Ammon's horn (tissue), 1 donor: ENCODE measurements around the gene SLC16A11.
"Not testable (repeated sequence)": the region's sequence is repeated elsewhere in the genome, so short reads cannot be mapped to it uniquely, and the experiment has no call there.

ENCODE experiments used
- DNase-seq: peaks from one replicate; pipeline ENCODE4 v3.0.0-alpha.2; 2016; ENCODE audit warnings: low spot score

SLC16A11 gene

GRCh38 chr17:7058831-7059447 lies 15.0 kb upstream of the SLC16A11 start:
- DNase-seq: no peak

DNA sequence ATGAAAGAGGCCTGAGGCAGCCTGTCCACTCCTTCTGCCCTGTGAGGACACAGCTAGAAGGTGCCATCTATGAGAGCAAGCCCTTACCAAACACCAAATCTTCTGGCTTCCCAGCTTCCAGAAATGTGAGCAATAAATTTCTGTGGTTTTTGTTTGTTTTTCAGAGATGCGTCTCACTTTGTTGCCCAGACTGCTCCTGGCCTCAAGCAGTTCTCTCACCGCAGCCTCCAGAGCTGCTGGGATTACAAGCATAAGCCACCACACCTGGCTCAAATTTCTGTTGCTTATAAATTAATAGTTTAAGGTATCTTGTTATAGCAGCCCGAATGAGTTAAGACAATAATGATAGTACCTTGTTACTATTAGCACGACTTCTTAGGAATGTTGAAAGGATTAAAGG lies 12.5 kb upstream of the SLC16A11 start:
- no peak for DNase-seq

DNA sequence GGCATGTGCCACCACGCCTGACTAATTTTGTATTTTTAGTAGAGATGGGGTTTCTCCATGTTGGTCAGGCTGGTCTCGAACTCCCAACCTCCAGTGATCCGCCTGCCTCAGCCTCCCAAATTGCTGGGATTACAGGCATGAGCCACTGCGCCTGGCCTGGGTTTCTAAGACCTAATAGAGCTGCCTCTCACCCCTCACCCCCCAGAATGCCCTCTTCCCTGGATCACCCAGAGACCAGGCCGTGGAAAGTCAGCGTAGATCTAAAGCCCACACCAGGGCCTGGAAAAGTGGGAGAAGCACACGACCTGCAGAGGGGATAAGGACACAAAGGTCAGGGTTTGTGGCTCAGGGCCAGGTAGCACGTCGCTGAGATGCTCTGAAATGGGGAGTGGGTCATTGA lies 6.7 kb upstream of the SLC16A11 start:
- not testable (repeated sequence) for DNase-seq

DNA sequence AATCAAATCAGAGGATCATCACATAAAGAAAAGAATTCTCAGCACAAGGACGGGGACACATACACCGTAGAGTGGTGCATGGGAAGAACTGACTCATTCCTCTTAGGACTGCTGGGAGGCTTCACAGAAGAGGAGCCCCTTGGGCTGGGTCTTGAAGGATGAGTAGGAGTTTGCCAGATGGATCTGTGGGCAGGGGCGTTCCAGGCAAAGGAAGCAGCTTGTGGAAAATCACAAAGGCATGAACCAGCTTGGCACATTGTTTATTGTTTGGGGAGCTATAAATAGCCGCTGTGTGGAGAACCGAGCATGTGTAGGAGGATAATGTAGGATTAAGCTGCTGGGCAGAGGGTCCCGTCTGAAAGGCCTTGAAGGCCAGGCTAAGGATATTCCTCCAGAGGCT lies 5.1 kb upstream of the SLC16A11 start:
- no peak for DNase-seq

DNA sequence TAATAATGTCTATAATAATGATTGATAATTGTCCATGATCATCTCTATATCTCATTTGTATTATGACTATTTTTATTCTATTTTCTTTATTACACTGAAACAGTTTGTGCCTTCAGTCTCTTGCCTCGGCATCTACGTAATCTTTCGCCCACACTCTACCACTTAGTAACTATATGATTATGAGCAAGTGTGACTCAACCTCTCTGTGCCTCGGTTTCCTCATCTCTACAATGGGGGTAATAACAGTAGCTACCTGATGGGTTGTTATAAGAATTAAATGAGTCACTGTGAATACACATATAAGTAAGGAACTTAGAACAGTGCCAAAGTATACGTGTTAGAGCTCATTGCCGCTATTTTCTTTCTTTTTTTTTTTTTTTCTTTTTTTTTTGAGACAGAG lies 3.7 kb upstream of the SLC16A11 start:
- no peak for DNase-seq

- not testable (repeated sequence) for DNase-seq
Observed at GRCh38 chr17:7046725-7047397, 3.0 kb upstream of the SLC16A11 start.

- no peak for DNase-seq
Observed at GRCh38 chr17:7046127-7046724, 2.3 kb upstream of the SLC16A11 start.

DNA sequence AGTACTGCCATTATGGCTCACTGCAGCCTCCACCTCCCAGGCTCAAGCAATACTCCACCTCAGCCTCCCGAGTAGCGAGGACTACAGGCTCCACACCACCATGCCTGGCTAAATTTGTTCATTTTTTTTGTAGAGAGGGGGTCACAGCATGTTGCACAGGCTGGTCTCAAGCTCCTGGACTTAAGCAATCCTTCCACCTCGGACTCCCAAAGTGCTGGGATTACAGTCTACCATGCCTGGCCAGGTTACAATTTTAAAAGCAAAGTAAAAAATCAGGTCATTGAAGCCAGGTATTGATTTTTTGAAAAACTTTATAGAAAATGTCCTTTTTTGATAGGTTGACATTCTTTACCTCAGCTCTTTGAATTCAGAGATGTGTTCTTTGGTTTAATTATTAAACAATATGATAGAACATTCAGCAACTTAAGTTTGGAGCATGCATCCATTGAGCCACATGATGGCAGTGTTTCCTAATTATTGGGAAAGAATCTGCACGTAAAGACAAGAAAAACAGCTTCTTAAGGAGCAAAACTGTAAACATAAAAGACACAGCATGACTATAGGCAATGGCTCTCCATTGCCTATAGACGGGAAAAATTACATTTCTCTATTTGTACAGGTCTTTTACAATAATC lies 1.7 kb upstream of the SLC16A11 start:
- peak; percentile 82 for DNase-seq

- DNase-seq: no peak
Observed at GRCh38 chr17:7043182-7043496, 753 bp downstream of the SLC16A11 start.

- DNase-seq: no peak
Observed at GRCh38 chr17:7042501-7043181, 1.3 kb downstream of the SLC16A11 start.

GRCh38 chr17:7041607-7042500 lies 2.0 kb downstream of the SLC16A11 start:
- DNase-seq: no peak

DNA sequence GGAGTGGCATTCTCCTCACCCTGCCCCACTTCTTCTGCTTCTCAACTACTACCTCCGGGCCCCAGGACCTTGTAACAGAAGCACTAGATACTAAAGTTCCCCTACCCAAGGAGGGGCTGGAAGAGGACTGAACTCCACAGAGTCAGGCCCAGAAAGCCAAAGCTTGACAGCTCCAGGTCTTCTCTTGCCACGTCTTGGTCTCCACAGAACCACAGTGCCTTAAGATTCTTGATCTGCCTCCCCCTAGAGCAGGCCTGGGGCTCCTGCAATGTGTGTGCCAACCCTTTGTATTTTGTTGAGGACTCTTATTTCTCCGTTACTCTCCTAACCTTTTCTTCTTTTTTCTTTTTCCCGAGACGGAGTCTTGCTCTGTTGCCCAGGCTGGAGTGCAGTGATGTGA lies 4.1 kb downstream of the SLC16A11 start:
- DNase-seq: no peak

- DNase-seq: no peak
Observed at GRCh38 chr17:7038025-7038862, 5.6 kb downstream of the SLC16A11 start.

DNA sequence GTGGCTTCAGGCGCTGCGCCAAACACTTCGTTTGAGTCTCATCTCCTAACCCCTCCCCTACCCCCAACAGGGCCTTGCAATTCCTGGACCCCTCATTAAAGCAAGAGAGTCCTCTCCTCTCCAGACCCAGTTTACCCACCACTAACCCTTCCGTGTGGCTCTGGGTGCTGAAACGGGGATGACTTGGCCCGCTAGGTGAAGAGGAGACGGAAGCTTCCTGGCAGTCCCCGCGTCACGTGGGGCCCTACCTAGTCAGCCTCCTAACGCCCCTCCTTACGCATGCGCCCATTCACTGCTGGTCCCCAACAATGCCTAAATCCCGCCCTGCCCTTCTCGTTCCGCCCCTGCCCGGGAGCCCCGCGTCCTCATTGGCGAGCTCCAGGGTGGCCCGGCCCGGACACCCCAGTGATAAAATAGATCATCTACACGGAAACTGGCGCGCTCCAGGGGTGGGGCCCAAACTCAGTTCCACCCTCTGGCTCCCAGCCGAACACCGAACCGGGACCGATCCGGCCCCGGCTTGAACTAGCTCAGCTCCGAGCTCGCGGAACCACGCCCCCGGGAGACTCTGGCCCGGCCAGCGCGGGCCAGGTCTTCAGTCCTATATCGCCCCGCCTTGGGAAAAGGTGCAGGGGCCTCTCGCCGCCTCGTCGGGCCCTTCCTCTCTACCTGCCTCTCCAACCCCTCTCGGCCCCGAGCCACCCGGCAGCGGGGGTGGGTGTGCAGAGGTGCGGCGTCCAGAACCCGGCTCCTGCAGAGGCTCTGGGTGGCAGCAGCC lies 8.1 kb downstream of the SLC16A11 start, which contains the start of gene SLC16A13:
SLC16A13 (plus strand) TSS at position 425 of the 778 bp plus-strand sequence. CDS start 368 bp downstream, outside the sequence.
- DNase-seq: peak; percentile 98

- DNase-seq: no peak
Observed at GRCh38 chr17:7034955-7035590, 8.8 kb downstream of the SLC16A11 start.

DNA sequence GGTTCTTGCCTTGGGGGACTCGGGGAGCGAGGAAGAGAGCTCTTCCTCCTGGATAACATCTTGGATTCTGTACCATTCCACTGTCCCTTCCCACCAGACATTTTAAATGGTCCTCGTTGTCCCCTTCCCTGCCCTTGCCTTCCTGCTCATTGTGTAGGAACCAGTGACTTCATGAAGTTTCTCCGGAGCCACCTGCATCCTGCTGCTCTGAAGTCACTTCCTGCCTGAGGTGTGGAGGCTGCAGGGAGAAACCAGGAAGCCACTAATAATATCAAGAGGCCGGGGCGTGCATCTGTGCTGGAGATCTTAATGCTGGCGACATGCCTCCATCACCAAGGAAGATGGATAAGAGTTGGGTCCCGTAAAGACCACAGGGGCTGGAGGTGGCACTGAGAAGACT lies 14.2 kb downstream of the SLC16A11 start:
- DNase-seq: no peak

GRCh38 chr17:7029096-7029495 lies 14.8 kb downstream of the SLC16A11 start:
- DNase-seq: no peak

DNA sequence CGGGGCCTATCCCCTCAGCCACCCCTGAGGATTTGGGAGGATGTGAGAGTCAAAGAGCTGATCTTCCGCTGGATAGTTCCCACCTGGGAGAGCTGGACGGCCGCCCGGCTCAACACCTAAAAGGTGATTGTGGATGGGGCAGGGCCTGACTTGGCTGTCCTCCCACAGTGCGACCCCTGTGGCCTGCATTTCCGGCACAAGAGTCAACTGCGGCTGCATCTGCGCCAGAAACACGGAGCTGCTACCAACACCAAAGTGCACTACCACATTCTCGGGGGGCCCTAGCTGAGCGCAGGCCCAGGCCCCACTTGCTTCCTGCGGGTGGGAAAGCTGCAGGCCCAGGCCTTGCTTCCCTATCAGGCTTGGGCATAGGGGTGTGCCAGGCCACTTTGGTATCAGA lies 16.6 kb downstream of the SLC16A11 start:
- DNase-seq: no peak

- no peak for DNase-seq
Observed at GRCh38 chr17:7026471-7027115, 17.3 kb downstream of the SLC16A11 start.
